GM12878 (cell line): ENCODE data around the gene SPIRE2. TPM values are rescaled to one million over a fixed set of nuclear protein-coding genes. Genes with fewer than 3 reads are reported as not detected.

ENCODE experiments used
- ATAC-seq: fragments of 200-7000 bp; cut with Tn5 transposase; 3 replicates; pipeline ENCODE4 v1.9.1; 2020; ENCODE audit warnings: mild to moderate bottlenecking, moderate library complexity
- BruUV-seq: library from RNA; stranded (reverse); fragments of 400-500 nt; replicated peaks from 2 replicates; lab custom pipeline; 2021; lab: Mats Ljungman, UMichigan
- CTCF ChIA-PET: fragments of 300-600 bp; sonication (Branson Sonifier 250); formaldehyde crosslinking; extraction: SDS; loops from one replicate; lab custom pipeline; 2021; ENCODE audit warnings: inconsistent platforms; lab: Yijun Ruan, JAX
- POLR2A ChIA-PET: fragments of 350-600 bp; formaldehyde crosslinking; extraction: SDS; loops from one replicate; lab custom pipeline; 2021; ENCODE audit warnings: inconsistent platforms; lab: Charles Lee
- RAD21 ChIA-PET: fragments of 300-600 bp; sonication (Branson Sonifier 250); formaldehyde crosslinking; loops from one replicate; lab custom pipeline; 2023; ENCODE audit warnings: antibody characterized with exemption; ENCODE audit not compliant: unreplicated experiment; lab: Charles Lee
- SMC1A ChIA-PET: fragments of 300-600 bp; sonication (Branson Sonifier 250); formaldehyde crosslinking; loops from one replicate; lab custom pipeline; 2023; ENCODE audit not compliant: unreplicated experiment, uncharacterized antibody; lab: Charles Lee
- DNase-seq: peaks from one replicate; pipeline ENCODE4 v3.0.0-alpha.2; 2011; ENCODE audit warnings: low read depth, low spot score
- FAIRE-seq: peaks from 3 replicates; lab custom pipeline; 2011; peaks lifted over from hg19 to GRCh38; lab: Jason Lieb, UNC
- H2AFZ ChIP-seq: 2 replicates; pipeline ENCODE4 v1.6.0; 2011; ENCODE audit warnings: low read depth, low read length, control low read depth; ENCODE audit not compliant: control insufficient read depth
- H3K27ac ChIP-seq: 2 replicates; pipeline ENCODE4 v1.5.1; 2011; ENCODE audit warnings: control low read depth; ENCODE audit not compliant: control insufficient read depth, insufficient read depth
- H3K27me3 ChIP-seq, 2 experiments: replicated peaks in 1 of 2; 2 replicates each; pipeline versions ENCODE4 v1.6.0 to v1.6.1; 2011; ENCODE audit warnings: low read length in 1 of 2; ENCODE audit not compliant: control insufficient read depth in 2 of 2, insufficient read depth in 2 of 2
- H3K36me3 ChIP-seq, 2 experiments: 2 replicates each; pipeline ENCODE4 v1.5.1; 2011; ENCODE audit warnings: low read length in 1 of 2; ENCODE audit not compliant: control insufficient read depth in 2 of 2, insufficient read depth in 2 of 2
- H3K4me1 ChIP-seq: 2 replicates; pipeline ENCODE4 v1.6.1; 2011; ENCODE audit warnings: mild to moderate bottlenecking, low read length, moderate library complexity, mixed read lengths; ENCODE audit not compliant: control insufficient read depth, insufficient read depth
- H3K4me2 ChIP-seq: 2 replicates; pipeline ENCODE4 v1.6.0; 2011; ENCODE audit warnings: control low read depth; ENCODE audit not compliant: control insufficient read depth, insufficient read depth
- H3K4me3 ChIP-seq: fragments of 200-600 bp; sonication (generic); 2 replicates; pipeline ENCODE4 v1.5.1; 2016
- H3K79me2 ChIP-seq: 2 replicates; pipeline ENCODE4 v1.6.0; 2011; ENCODE audit warnings: low read length; ENCODE audit not compliant: control insufficient read depth, insufficient read depth
- H3K9ac ChIP-seq: 2 replicates; pipeline ENCODE4 v1.8.0; 2011; ENCODE audit warnings: low read length, control low read depth, mixed read lengths; ENCODE audit not compliant: control insufficient read depth, insufficient read depth
- H3K9me3 ChIP-seq: replicated peaks from 3 replicates; pipeline ENCODE4 v1.5.1; 2011; ENCODE audit warnings: mild to moderate bottlenecking, low read length; ENCODE audit not compliant: control insufficient read depth, insufficient read depth
- H4K20me1 ChIP-seq: 2 replicates; pipeline ENCODE4 v1.6.0; 2011; ENCODE audit not compliant: control insufficient read depth, insufficient read depth
- BHLHE40 ChIP-seq, 2 experiments: fragments of 450-650 bp in 1 of 2; IDR thresholded peaks; 2 replicates each; pipeline ENCODE4 v1.6.1; 2011 to 2017; ENCODE audit warnings: low read depth in 2 of 2, borderline replicate concordance in 1 of 2, improper control_type of control experiment in 1 of 2, low read length in 1 of 2, mild to moderate bottlenecking in 1 of 2
- BMI1 ChIP-seq: fragments of 450-650 bp; IDR thresholded peaks from 2 replicates; pipeline ENCODE4 v1.6.1; 2016; ENCODE audit warnings: mild to moderate bottlenecking, moderate library complexity, borderline replicate concordance
- CHD2 ChIP-seq: IDR thresholded peaks from 2 replicates; pipeline ENCODE4 v1.6.1; 2011; ENCODE audit warnings: low read depth, low read length, improper control_type of control experiment, borderline replicate concordance
- EZH2 ChIP-seq: IDR thresholded peaks from 2 replicates; pipeline ENCODE4 v1.6.1; 2012; ENCODE audit warnings: low read depth, mild to moderate bottlenecking, control low read depth, inconsistent platforms, low read length, borderline replicate concordance; ENCODE audit not compliant: control insufficient read depth
- HDAC6 ChIP-seq: fragments of 200-600 bp; sonication (generic); IDR thresholded peaks from one replicate; pipeline ENCODE4 v1.8.0; 2017; ENCODE audit warnings: antibody characterized with exemption; ENCODE audit not compliant: unreplicated experiment
- HDGF ChIP-seq: fragments of 450-650 bp; IDR thresholded peaks from 2 replicates; pipeline ENCODE4 v1.6.1; 2016; ENCODE audit warnings: antibody characterized with exemption
- KLF5 ChIP-seq: fragments of 450-650 bp; IDR thresholded peaks from 2 replicates; pipeline ENCODE4 v1.6.1; 2014; ENCODE audit warnings: mild to moderate bottlenecking; ENCODE audit not compliant: partially characterized antibody
- MTA3 ChIP-seq: IDR thresholded peaks from 2 replicates; pipeline ENCODE4 v1.6.1; 2012; ENCODE audit warnings: low read length, inconsistent platforms, borderline replicate concordance
- NR2C2 ChIP-seq: IDR thresholded peaks from 2 replicates; pipeline ENCODE4 v1.6.1; 2011; ENCODE audit warnings: borderline replicate concordance, low read depth; ENCODE audit not compliant: control insufficient read depth, insufficient read length
- RAD51 ChIP-seq: fragments of 450-650 bp; IDR thresholded peaks from 2 replicates; pipeline ENCODE4 v1.6.1; 2016; ENCODE audit warnings: moderate library complexity, mild to moderate bottlenecking, inconsistent platforms
- RELB ChIP-seq: fragments of 450-650 bp; IDR thresholded peaks from 2 replicates; pipeline ENCODE4 v1.6.1; 2017; ENCODE audit warnings: low read depth, mild to moderate bottlenecking, moderate library complexity
- SMC3 ChIP-seq: IDR thresholded peaks from 2 replicates; pipeline ENCODE4 v1.6.1; 2011; ENCODE audit warnings: low read length, improper control_type of control experiment, borderline replicate concordance
- TBL1XR1 ChIP-seq: IDR thresholded peaks from 2 replicates; pipeline ENCODE4 v1.6.1; 2012; ENCODE audit warnings: low read depth, low read length, improper control_type of control experiment
- YY1 ChIP-seq: IDR thresholded peaks from 2 replicates; pipeline ENCODE4 v1.6.1; 2011; ENCODE audit warnings: low read depth, mild to moderate bottlenecking, low read length
- ZBED1 ChIP-seq: IDR thresholded peaks from 2 replicates; pipeline ENCODE4 v1.6.1; 2016; ENCODE audit warnings: borderline replicate concordance
- ZNF217 ChIP-seq: fragments of 450-650 bp; IDR thresholded peaks from 2 replicates; pipeline ENCODE4 v1.6.1; 2017; ENCODE audit warnings: antibody characterized with exemption, mild to moderate bottlenecking
- WGBS: methylation state at CpG from one replicate; pipeline ENCODE4 v1.1.6; 2016; ENCODE audit warnings: low lambda C conversion rate; ENCODE audit not compliant: insufficient replicate concordance, insufficient coverage; ENCODE audit errors: missing lambda C conversion rate; 5-methylcytosine and 5-hydroxymethylcytosine counted together
- in situ Hi-C: fragments of 300-500 bp; cut with MboI; formaldehyde crosslinking; loops from 9 replicates; pipeline ENCODE4 v1.14.3; 2018; ENCODE audit warnings: mixed read lengths
- intact Hi-C: fragments of 100-400 bp; cut with micrococcal nuclease; formaldehyde crosslinking; loops from one replicate; pipeline ENCODE4 v1.14.2; 2022; ENCODE audit not compliant: unreplicated experiment
- polyA plus RNA-seq, 11 experiments: library from polyadenylated mRNA; depleted of rRNA in 4 of 11; unstranded in 6 of 11; stranded (reverse) in 5 of 11; fragments of >200 nt; fragmentation: Nextera tagmentation in 4 of 11; fragmentation: Illumina TruSeq in 1 of 11; extraction: Ambion mirVana in 4 of 11; extraction: Trizol in 1 of 11; gene quantifications; 1 replicate in 1 of 11; 2 replicates in 10 of 11; pipeline versions ENCODE4 v1.2.1 to v1.2.3, GENCODE V29; 2011 to 2016; ENCODE audit warnings: inconsistent platforms in 2 of 11, missing spikeins in 2 of 11, low read depth in 1 of 11
- total RNA-seq, 4 experiments: library from RNA; depleted of rRNA in 3 of 4; stranded (reverse); fragments of >200 nt in 3 of 4; fragmentation: Illumina TruSeq in 1 of 4; extraction: Trizol in 1 of 4; gene quantifications; 2 replicates each; pipeline versions ENCODE4 v1.2.1 to v1.2.3, GENCODE V29; 2013 to 2021

SPIRE2 gene
- total and polyA plus RNA-seq, 10 of the 15 experiments (the other 5 are each of a cell fraction or from before 2014, with no cell fraction given), result 0.03 to 0.64 (median 0.27) TPM; not detected in 1

- DNase-seq, result no peak
- WGBS, result 67% methylated on average over 21 of the region's 21 CpGs
- Histone ChIP-seq H3K36me3 (no peaks in the 10 kb centered on the region), H3K79me2 (no peaks in the 10 kb centered on the region), H3K27me3 (no peaks in the 10 kb centered on the region), H3K4me2 (no peak overlapping the region), H4K20me1 (no peaks in the 10 kb centered on the region), H2AFZ (no peak overlapping the region), H3K4me3 (no peak overlapping the region), H3K9me3 (no peaks in the 10 kb centered on the region), H3K9ac (no peak overlapping the region), H3K27ac (no peak overlapping the region), H3K4me1 (no peaks in the 10 kb centered on the region)
- no peak for ATAC-seq
- ChIA-PET RAD21 (no interaction called here), CTCF (interaction anchor here (1.2 kb wide), 1 partner anchor 30 kb away, joined by 4 read pairs; no protein-coding TSS in a partner anchor), POLR2A (no interaction called here), SMC1A (no interaction called here)
- intact Hi-C loops (no loop called here), in situ Hi-C loops (no loop called here)
- no TSS peak for BruUV-seq
- TF ChIP-seq ZBED1, result no peak
- no peak for TF ChIP-seq ZNF217
- no peak for TF ChIP-seq CHD2
- TF ChIP-seq NR2C2, result no peak
- TF ChIP-seq RELB, result no peak
- TF ChIP-seq KLF5, result no peak
- no peak for TF ChIP-seq HDAC6
- no peak for TF ChIP-seq BHLHE40 (IDR thresholded peaks at IDR 0.05; ENCODE audit: borderline replicate concordance in 1 of 2, low read depth in 2 of 2, low read length in 1 of 2)
- no peak for TF ChIP-seq SMC3
- no peak for TF ChIP-seq RAD51
- no peak for TF ChIP-seq EZH2
- TF ChIP-seq YY1, result no peak
- TF ChIP-seq HDGF, result no peak
- no peak for TF ChIP-seq TBL1XR1
- no peak for TF ChIP-seq MTA3
- TF ChIP-seq BMI1, result no peak
- FAIRE-seq, result no peak
Measured at GRCh38 chr16:89853306-89853993, 25.2 kb downstream of the SPIRE2 start.
